ENCODE measurements around the gene GPR85. TPM values are rescaled to one million over a fixed set of nuclear protein-coding genes. Genes with fewer than 3 reads are reported as not detected.

The GPR85 gene
- total and polyA plus RNA-seq, 10 of the 15 experiments (the other 5 are each of a cell fraction or from before 2014, with no cell fraction given), result 0.05 to 0.38 TPM; not detected in 8

GRCh38 chr7:113100121-113100603 is 13.5 kb upstream of the GPR85 start:
- ChIA-PET CTCF (interaction anchor here (0.7 to 1.4 kb wide), 3 partner anchors 14 to 60 kb away, joined by 3 to 5 read pairs (median 3); no protein-coding TSS in a partner anchor), POLR2A (no interaction called here), SMC1A (ENCODE audit: uncharacterized antibody, unreplicated experiment) (interaction anchor here (0.8 to 1.3 kb wide), 2 partner anchors 12 to 13 kb away, joined by 4 to 6 read pairs; no protein-coding TSS in a partner anchor), RAD21 (ENCODE audit: unreplicated experiment) (no interaction called here)
- intact Hi-C loops (cut with micrococcal nuclease; ENCODE audit: unreplicated experiment), result no loop called here
- FAIRE-seq (no peak), DNase-seq (ENCODE audit: low read depth, low spot score) (no peak), ATAC-seq (peak; percentile 45; the same call in 2 of the 3 replicates)
- no peak overlapping the region for H3K4me2 ChIP-seq (ENCODE audit: control insufficient read depth, insufficient read depth)
- H4K20me1 ChIP-seq (ENCODE audit: control insufficient read depth, insufficient read depth), result no peaks in the 10 kb centered on the region
- in situ Hi-C loops (cut with MboI), result no loop called here
- H3K27me3 ChIP-seq (replicated peaks in 1 of 2; ENCODE audit: control insufficient read depth in 2 of 2, insufficient read depth in 2 of 2, low read length in 1 of 2), result no peaks in the 10 kb centered on the region
- no peaks in the 10 kb centered on the region for H3K4me1 ChIP-seq (ENCODE audit: control insufficient read depth, insufficient read depth, low read length)
- 31% methylated on average over 5 of the region's 5 CpGs for WGBS (ENCODE audit: insufficient coverage, insufficient replicate concordance, low lambda C conversion rate, missing lambda C conversion rate)
- no peak overlapping the region for H3K27ac ChIP-seq (ENCODE audit: control insufficient read depth, insufficient read depth)
- no peak overlapping the region for H3K9ac ChIP-seq (ENCODE audit: control insufficient read depth, insufficient read depth, low read length)
- H3K4me3 ChIP-seq, result no peak overlapping the region
- H3K9me3 ChIP-seq (replicated peaks; ENCODE audit: control insufficient read depth, insufficient read depth, low read length), result no peaks in the 10 kb centered on the region
- H3K36me3 ChIP-seq (ENCODE audit: control insufficient read depth in 2 of 2, insufficient read depth in 2 of 2, low read length in 1 of 2), result no peaks in the 10 kb centered on the region
- TF ChIP-seq MEF2A (IDR thresholded peaks at IDR 0.05; ENCODE audit: insufficient read depth, low read depth, low read length) (no peak), SMARCA5 (IDR thresholded peaks at IDR 0.05) (no peak), TAF1 (IDR thresholded peaks at IDR 0.05; ENCODE audit: borderline replicate concordance, low read depth, low read length) (no peak), PKNOX1 (IDR thresholded peaks at IDR 0.05) (peak; percentile 82), ZBTB11 (CRISPR knock-in tag; IDR thresholded peaks at IDR 0.05) (no peak), IRF5 (IDR thresholded peaks at IDR 0.05; ENCODE audit: borderline replicate concordance) (no peak), POLR2A (IDR thresholded peaks at IDR 0.05; ENCODE audit: low read depth, low read length) (no peak), PBX3 (IDR thresholded peaks at IDR 0.05; ENCODE audit: insufficient replicate concordance, low read depth, low read length) (peak; percentile 6), SP1 (IDR thresholded peaks at IDR 0.05; ENCODE audit: low read depth, low read length) (no peak), GABPA (IDR thresholded peaks at IDR 0.05; ENCODE audit: low read depth) (no peak)
- H2AFZ ChIP-seq (ENCODE audit: control insufficient read depth, low read depth, low read length), result no peak overlapping the region
- no peaks in the 10 kb centered on the region for H3K79me2 ChIP-seq (ENCODE audit: control insufficient read depth, insufficient read depth, low read length)
- BruUV-seq (replicated peaks), result no TSS peak
